Brain microvascular endothelial cell (primary cell): Measurements from ENCODE around the gene ITGA4.

Source experiments
- DNase-seq: peaks from one replicate; pipeline ENCODE4 v3.0.0-alpha.2; 2020
- H3K27ac ChIP-seq: fragments of 250-450 bp; sonication (Bioruptor Pico); 2 replicates; pipeline ENCODE4 v1.5.1; 2020; ENCODE audit warnings: mild to moderate bottlenecking, moderate library complexity
- H3K27me3 ChIP-seq: fragments of 250-450 bp; sonication (Bioruptor Pico); replicated peaks from 2 replicates; pipeline ENCODE4 v1.5.1; 2020; ENCODE audit warnings: mild to moderate bottlenecking
- H3K36me3 ChIP-seq: fragments of 250-450 bp; sonication (Bioruptor Pico); replicated peaks from 2 replicates; pipeline ENCODE4 v1.5.1; 2020; ENCODE audit warnings: mild to moderate bottlenecking
- H3K4me3 ChIP-seq: 2 replicates; pipeline ENCODE4 v1.5.1; 2011; ENCODE audit warnings: low read depth, mild to moderate bottlenecking, control low read depth, low read length, moderate library complexity
- in situ Hi-C: cut with HindIII; loops from 2 replicates; pipeline ENCODE4 v1.10.0; 2017; ENCODE audit warnings: low sequenced_read_pairs, low pct_ligation_motif_present
- TF ChIP-seq, protein P1 (sequence below): IDR thresholded peaks from 2 replicates; pipeline ENCODE4 v1.5.1; 2011; ENCODE audit warnings: low read depth, mild to moderate bottlenecking, moderate library complexity, low read length, control low read depth, inconsistent platforms; ENCODE audit errors: missing control alignments

ITGA4 gene

DNA sequence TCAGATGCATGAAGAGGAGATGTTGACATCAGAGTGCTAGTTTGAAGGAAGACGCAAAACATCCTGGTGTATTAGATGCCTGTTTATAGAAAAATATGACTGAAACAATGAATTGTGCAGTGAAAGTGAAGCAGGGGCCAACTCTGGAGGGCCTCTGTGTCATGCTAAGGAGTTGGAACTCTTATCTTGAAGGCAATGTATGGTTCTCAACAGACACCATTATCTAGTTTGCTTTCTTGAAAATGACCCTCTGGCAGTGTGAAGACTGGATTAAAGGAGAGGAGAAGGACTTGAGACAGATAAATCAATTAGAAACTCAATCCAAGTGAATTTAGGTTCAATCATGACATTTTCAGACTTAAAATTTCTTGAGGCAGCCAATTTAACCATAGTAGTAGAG lies 63.1 kb downstream of the ITGA4 start:
- no peak overlapping the region for H3K27ac ChIP-seq
- no peak overlapping the region for H3K4me3 ChIP-seq
- DNase-seq: no peak
- TF ChIP-seq, protein P1, sequence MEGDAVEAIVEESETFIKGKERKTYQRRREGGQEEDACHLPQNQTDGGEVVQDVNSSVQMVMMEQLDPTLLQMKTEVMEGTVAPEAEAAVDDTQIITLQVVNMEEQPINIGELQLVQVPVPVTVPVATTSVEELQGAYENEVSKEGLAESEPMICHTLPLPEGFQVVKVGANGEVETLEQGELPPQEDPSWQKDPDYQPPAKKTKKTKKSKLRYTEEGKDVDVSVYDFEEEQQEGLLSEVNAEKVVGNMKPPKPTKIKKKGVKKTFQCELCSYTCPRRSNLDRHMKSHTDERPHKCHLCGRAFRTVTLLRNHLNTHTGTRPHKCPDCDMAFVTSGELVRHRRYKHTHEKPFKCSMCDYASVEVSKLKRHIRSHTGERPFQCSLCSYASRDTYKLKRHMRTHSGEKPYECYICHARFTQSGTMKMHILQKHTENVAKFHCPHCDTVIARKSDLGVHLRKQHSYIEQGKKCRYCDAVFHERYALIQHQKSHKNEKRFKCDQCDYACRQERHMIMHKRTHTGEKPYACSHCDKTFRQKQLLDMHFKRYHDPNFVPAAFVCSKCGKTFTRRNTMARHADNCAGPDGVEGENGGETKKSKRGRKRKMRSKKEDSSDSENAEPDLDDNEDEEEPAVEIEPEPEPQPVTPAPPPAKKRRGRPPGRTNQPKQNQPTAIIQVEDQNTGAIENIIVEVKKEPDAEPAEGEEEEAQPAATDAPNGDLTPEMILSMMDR: no peak
- in situ Hi-C loops: no loop called here
- H3K36me3 ChIP-seq: peaks cover 53% of the 10 kb centered on the region
- H3K27me3 ChIP-seq: no peaks in the 10 kb centered on the region

DNA sequence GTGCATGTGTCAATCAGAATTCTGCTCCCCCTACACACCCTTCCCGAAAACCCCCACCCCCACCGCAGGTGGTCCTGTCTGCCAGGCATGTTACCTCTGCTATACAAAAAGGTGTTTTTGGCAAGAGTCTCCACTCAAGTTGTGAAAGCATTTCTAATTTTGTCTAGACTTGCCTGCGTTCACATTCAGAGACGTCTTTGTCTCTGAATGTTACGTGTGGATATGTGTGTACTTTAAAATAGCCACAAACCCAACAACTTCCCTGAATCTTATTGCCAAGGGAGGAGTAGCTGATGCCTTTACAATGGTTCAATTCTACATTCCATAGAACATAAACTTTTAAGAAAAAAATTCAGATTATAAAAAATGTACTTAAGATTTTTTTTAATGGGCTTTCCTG lies 66.6 kb downstream of the ITGA4 start:
- H3K27ac ChIP-seq: no peak overlapping the region
- TF ChIP-seq, protein P1: no peak
- peaks cover 54% of the 10 kb centered on the region for H3K36me3 ChIP-seq
- no peak for DNase-seq
- no peaks in the 10 kb centered on the region for H3K27me3 ChIP-seq
- no peak overlapping the region for H3K4me3 ChIP-seq
- in situ Hi-C loops: no loop called here

DNA sequence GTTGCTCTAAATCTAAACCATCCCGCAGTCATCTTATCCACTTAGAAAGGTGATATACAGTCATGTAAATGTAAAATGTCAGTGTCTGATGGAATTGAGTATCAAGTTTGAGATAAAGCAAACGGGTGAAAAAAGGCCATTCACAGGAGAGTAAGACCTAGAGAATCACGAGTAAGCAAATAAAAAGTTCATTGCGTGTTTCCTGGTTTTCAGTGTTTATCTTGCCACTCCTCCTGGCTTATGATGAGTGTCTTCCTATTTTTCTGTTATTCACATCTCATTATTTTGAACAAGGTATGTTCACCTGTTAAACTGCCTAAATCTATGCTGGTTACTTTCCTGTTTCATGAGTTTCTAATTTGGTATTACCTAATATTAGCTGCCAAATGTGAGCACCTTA lies 68.8 kb downstream of the ITGA4 start:
- H3K36me3 ChIP-seq: peaks cover 60% of the 10 kb centered on the region

DNA sequence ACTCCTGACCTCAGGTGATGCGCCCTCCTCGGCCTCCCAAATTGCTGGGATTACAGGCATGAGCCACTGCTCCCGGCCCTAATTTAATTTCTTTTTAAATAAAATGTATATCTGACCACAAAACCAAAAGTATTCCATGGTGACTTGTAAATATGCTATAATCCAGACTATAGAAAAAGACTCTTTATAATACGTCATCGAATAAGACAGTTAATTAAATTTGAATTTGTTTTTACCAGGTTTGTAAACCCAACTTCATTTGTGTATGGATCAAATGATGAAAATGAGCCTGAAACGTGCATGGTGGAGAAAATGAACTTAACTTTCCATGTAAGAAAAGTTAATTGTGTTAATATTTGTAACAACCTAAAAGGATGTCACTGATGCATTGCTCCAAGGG lies 69.9 kb downstream of the ITGA4 start:
- Histone ChIP-seq H3K27me3 (no peaks in the 10 kb centered on the region), H3K27ac (no peak overlapping the region), H3K36me3 (peaks cover 61% of the 10 kb centered on the region), H3K4me3 (no peak overlapping the region)
- TF ChIP-seq, protein P1: no peak
- in situ Hi-C loops: no loop called here
- no peak for DNase-seq

More for the DNA sequence above, 68.8 kb downstream of the ITGA4 start:
- H3K27me3 ChIP-seq: no peaks in the 10 kb centered on the region
- DNase-seq: no peak
- H3K4me3 ChIP-seq: no peak overlapping the region
- TF ChIP-seq, protein P1: no peak
- H3K27ac ChIP-seq: no peak overlapping the region
- in situ Hi-C loops: no loop called here

DNA sequence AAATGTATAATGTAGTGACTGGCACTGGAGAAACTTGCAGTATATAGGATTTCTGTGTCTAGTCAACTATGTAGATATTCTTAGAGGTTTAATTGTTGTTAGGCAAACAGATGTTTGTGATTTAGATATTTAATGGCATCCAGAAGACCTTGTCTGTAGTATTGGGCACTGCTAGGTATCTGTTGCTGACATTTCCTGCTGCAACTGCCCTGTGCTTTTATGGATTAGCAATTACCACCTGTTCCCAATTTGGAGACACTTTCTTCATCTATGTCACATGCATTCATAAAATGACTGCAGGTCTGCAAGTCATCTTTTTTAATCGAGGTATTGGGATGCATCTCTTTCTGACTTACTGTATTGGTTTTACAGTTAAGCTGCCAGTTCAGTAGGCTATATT lies 71.3 kb downstream of the ITGA4 start:
- TF ChIP-seq, protein P1: no peak
- DNase-seq: no peak
- H3K4me3 ChIP-seq: no peak overlapping the region
- H3K36me3 ChIP-seq: peaks cover 57% of the 10 kb centered on the region
- no peak overlapping the region for H3K27ac ChIP-seq
- no peaks in the 10 kb centered on the region for H3K27me3 ChIP-seq
- in situ Hi-C loops: no loop called here

DNA sequence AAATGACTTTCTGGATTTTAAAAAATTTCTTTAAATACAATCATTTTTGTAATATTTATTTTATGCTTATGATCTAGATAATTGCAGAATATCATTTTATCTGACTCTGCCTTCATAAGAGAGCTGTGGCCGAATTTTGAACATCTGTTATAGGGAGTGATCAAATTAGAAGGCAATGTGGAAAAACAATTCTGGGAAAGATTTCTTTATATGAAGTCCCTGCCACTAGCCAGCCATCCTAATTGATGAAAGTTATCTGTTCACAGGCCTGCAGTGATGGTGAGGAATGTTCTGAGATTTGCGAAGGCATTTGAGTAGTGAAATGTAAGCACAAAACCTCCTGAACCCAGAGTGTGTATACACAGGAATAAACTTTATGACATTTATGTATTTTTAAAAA lies 79.5 kb downstream of the ITGA4 start:
- TF ChIP-seq, protein P1: no peak
- H3K27me3 ChIP-seq: no peaks in the 10 kb centered on the region
- peaks cover 72% of the 10 kb centered on the region for H3K36me3 ChIP-seq
- no peak for DNase-seq
- H3K4me3 ChIP-seq: no peak overlapping the region
- in situ Hi-C loops: no loop called here
- H3K27ac ChIP-seq: no peak overlapping the region
